Spleen (tissue), 11 donors: Measurements from ENCODE around the gene IL17RB. TPM values are rescaled to one million over a fixed set of nuclear protein-coding genes. Genes with fewer than 3 reads are reported as not detected.

Source experiments
- DNase-seq: peaks from one replicate; pipeline ENCODE4 v3.0.0-alpha.2; 2020
- H3K27ac ChIP-seq, 8 donors: fragments of 200-600 bp; sonication (generic) in 7 of 8; 1 replicate in 4 of 8; 2 replicates in 4 of 8; pipeline versions ENCODE4 v1.5.0 to v1.8.0; 2016 to 2021; ENCODE audit warnings: inconsistent platforms in 4 of 8, mild to moderate bottlenecking in 4 of 8, moderate library complexity in 1 of 8
- H3K27me3 ChIP-seq, 7 donors: fragments of 200-600 bp; sonication (generic) in 6 of 7; replicated peaks in 1 of 7; 1 replicate in 4 of 7; 2 replicates in 3 of 7; pipeline versions ENCODE4 v1.5.0 to v1.8.0; 2016 to 2021; ENCODE audit warnings: inconsistent platforms in 3 of 7, mild to moderate bottlenecking in 1 of 7
- H3K36me3 ChIP-seq, 6 donors: fragments of 200-600 bp; sonication (generic) in 5 of 6; 1 replicate in 4 of 6; 2 replicates in 2 of 6; pipeline versions ENCODE4 v1.5.0 to v1.8.0; 2016 to 2021; ENCODE audit warnings: inconsistent platforms in 2 of 6
- H3K4me1 ChIP-seq, 6 donors: fragments of 200-600 bp; sonication (generic) in 5 of 6; 1 replicate in 3 of 6; 2 replicates in 3 of 6; pipeline versions ENCODE4 v1.5.0 to v1.8.0; 2016 to 2021; ENCODE audit warnings: inconsistent platforms in 3 of 6
- H3K4me3 ChIP-seq, 8 donors: fragments of 200-600 bp; sonication (generic) in 7 of 8; 1 replicate in 4 of 8; 2 replicates in 4 of 8; pipeline versions ENCODE4 v1.5.0 to v1.8.0; 2016 to 2021; ENCODE audit warnings: inconsistent platforms in 4 of 8, mild to moderate bottlenecking in 4 of 8, moderate library complexity in 2 of 8
- H3K9me3 ChIP-seq, 8 donors: fragments of 200-600 bp; sonication (generic) in 7 of 8; 1 replicate in 4 of 8; 2 replicates in 4 of 8; pipeline versions ENCODE4 v1.5.0 to v1.8.0; 2016 to 2021; ENCODE audit warnings: inconsistent platforms in 4 of 8
- POLR2A ChIP-seq, 3 donors: fragments of 450-650 bp; IDR thresholded peaks; one replicate each; pipeline ENCODE4 v1.5.1; 2017; ENCODE audit warnings: antibody characterized with exemption in 3 of 3, mild to moderate bottlenecking in 1 of 3
- POLR2AphosphoS5 ChIP-seq, 3 donors: sonication (generic); formaldehyde crosslinking; IDR thresholded peaks; one replicate each; pipeline ENCODE4 v1.5.1; 2017; ENCODE audit warnings: antibody characterized with exemption in 3 of 3
- WGBS, 5 donors: extraction: QIAGEN DNeasy Blood & Tissue Kit in 3 of 5; methylation state at CpG; one replicate each; pipeline versions ENCODE4 v1.1.5 to v1.1.7; 2013 to 2018; 5-methylcytosine and 5-hydroxymethylcytosine counted together
- intact Hi-C: fragments of 100-400 bp; cut with DNase I; formaldehyde crosslinking; loops from one replicate; pipeline ENCODE4 v1.15.0; 2023; ENCODE audit warnings: low total_unique reads
- polyA plus RNA-seq, 3 donors: library from polyadenylated mRNA; stranded (reverse); fragments of 200-250 nt; gene quantifications; one replicate each; pipeline ENCODE4 v1.2.1, GENCODE V29; 2013
- total RNA-seq, 7 donors: library from RNA; depleted of rRNA in 3 of 7; stranded (reverse); fragments of >200 nt in 3 of 7; fragmentation: NEBNext Ultra II Directional in 4 of 7; extraction: Animal tissue kit (Norgen Biotek cat#: 25700) in 4 of 7; gene quantifications; one replicate each; pipeline versions ENCODE4 v1.1.0 to v1.2.1, GENCODE V29; 2016 to 2021
- TF ChIP-seq, protein P1 (sequence below), 11 experiments: fragments of 200-600 bp in 7 of 11; fragments of 450-650 bp in 4 of 11; sonication (generic) in 4 of 11; IDR thresholded peaks in 8 of 11; conservative IDR thresholded peaks in 3 of 11; 1 replicate in 7 of 11; 2 replicates in 4 of 11; pipeline versions ENCODE4 v1.4.0 to v1.8.0; 2016 to 2021; ENCODE audit warnings: antibody characterized with exemption in 11 of 11, inconsistent platforms in 4 of 11, mild to moderate bottlenecking in 1 of 11
- donor health status: healthy with polysubstance abuse.
- donor health status: DM: no; HTN: no; CAD: no; lungs with moderate emphysema.
- donor health status: DM: no; HTN: no; CAD: no.
- donor health status: Bipolar disorder and iron deficiency.
- donor health status: healthy.
- donor health status: DM: no; HTN: no; CAD: no.
- donor health status: DM: yes; HTN: yes; CAD: no.

IL17RB gene
- total and polyA plus RNA-seq, 10 donors = 0.13 to 0.59 (median 0.26) TPM; not detected in 2

DNA sequence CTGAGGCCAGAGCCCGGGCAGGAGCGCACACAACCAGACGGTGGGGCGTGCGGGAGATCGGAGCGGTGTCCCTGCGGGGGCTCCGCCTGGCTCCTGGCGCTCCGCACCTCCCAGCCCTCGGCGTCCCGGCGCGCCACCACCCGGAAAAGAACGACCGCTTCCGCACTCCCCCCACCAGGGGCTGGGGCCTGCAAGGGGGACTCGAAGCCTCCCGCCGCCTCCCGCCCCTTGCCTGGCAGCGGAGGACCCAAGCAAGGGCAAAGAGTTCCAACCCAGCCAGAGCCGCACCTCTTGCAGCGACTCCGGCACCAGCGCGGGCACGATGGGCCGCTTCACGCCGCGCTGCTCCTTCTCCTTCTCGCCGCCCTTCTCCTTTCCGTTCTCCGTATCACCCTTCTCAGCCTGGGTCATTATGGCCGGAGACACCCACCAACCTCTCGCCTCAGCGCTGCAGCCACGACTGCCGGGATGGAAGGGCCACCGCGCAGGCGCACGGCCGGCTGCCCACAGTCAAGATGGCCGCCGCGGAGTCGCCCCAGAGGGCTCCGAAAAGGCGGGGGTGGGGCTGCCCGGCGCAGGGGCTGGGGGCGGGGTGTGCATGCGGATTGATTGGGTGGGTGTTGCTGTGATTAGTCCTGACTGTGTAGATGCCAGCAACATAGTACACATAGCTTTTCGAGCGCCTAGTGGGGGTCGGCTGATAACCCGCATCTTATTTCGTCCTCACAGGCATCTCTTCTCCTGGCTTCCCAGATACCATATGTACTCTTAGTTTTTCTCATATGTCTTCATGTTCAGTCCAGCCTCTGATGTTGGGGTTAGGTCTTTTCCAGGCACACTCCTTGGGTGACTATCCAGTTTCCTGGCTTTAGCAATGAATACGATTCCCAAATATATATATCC lies 35.6 kb downstream of the IL17RB start, which contains the start of gene ACTR8:
Gene ACTR8, minus strand, starts transcription at position 462 of the 903 bp plus-strand sequence. Its CDS starts 51 bp downstream, at position 411.
- Histone ChIP-seq H3K36me3 (peaks cover 2 to 70% (median 60%) of the 10 kb centered on the region in 6 donors), H3K4me1 (peaks cover 11 to 36% (median 16%) of the 10 kb centered on the region in 6 donors), H3K27ac (peak within 1 kb of the TSS; percentile 85 to 94 (median 90)), H3K27me3 (no peaks in the 10 kb centered on the region), H3K4me3 (peak within 1 kb of the TSS; percentile 81 to 95 (median 90)), H3K9me3 (no peaks in the 10 kb centered on the region)
- TF ChIP-seq POLR2AphosphoS5 (IDR thresholded peaks at IDR 0.05) (peak; percentile 95 to 96 (median 96)), POLR2A (IDR thresholded peaks at IDR 0.05) (peak; percentile 26 to 41 (median 30))
- TF ChIP-seq, protein P1, sequence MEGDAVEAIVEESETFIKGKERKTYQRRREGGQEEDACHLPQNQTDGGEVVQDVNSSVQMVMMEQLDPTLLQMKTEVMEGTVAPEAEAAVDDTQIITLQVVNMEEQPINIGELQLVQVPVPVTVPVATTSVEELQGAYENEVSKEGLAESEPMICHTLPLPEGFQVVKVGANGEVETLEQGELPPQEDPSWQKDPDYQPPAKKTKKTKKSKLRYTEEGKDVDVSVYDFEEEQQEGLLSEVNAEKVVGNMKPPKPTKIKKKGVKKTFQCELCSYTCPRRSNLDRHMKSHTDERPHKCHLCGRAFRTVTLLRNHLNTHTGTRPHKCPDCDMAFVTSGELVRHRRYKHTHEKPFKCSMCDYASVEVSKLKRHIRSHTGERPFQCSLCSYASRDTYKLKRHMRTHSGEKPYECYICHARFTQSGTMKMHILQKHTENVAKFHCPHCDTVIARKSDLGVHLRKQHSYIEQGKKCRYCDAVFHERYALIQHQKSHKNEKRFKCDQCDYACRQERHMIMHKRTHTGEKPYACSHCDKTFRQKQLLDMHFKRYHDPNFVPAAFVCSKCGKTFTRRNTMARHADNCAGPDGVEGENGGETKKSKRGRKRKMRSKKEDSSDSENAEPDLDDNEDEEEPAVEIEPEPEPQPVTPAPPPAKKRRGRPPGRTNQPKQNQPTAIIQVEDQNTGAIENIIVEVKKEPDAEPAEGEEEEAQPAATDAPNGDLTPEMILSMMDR (IDR thresholded peaks at IDR 0.05 in 8 of 11, conservative IDR thresholded peaks at IDR 0.05 in 3 of 11) = peak in 4 of 11 experiments; percentile 16 to 45 (median 24)
- 1 to 2% (median 2%) methylated on average over 43 to 65 of the region's 65 CpGs for WGBS, 5 donors
- intact Hi-C loops = no loop called here
- peak; percentile 96 for DNase-seq

DNA sequence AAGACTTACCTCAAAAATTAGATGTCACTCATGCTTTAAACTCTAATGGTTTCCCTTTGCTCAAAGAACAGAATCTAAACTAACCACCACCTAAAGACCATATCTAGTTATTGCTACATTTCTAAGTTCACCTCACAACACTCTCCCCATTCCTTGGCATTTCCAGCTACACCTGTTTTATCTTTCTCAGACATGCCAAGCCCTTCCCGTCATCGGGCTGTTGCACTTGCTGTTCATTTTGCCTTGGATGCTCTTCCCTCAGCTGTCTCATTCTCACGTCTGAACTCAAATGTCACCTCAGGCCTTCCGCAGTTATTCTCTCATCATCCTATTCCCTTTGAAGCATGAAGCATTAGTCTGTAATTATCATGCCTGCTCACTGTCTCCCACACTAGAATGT lies 36.6 kb downstream of the IL17RB start:
- Histone ChIP-seq H3K4me3 (no peak overlapping the region), H3K36me3 (peaks cover 2 to 70% (median 54%) of the 10 kb centered on the region in 6 donors), H3K4me1 (peaks cover 11 to 47% (median 20%) of the 10 kb centered on the region in 6 donors), H3K27me3 (no peaks in the 10 kb centered on the region), H3K27ac (no peak overlapping the region), H3K9me3 (no peaks in the 10 kb centered on the region)
- DNase-seq = no peak
- 92 to 96% (median 94%) methylated on average over 4 of the region's 4 CpGs for WGBS, 5 donors
- no peak for TF ChIP-seq POLR2A (IDR thresholded peaks at IDR 0.05)
- no peak for TF ChIP-seq POLR2AphosphoS5 (IDR thresholded peaks at IDR 0.05)
- TF ChIP-seq, protein P1 (IDR thresholded peaks at IDR 0.05 in 8 of 11, conservative IDR thresholded peaks at IDR 0.05 in 3 of 11) = no peak
- intact Hi-C loops = no loop called here

DNA sequence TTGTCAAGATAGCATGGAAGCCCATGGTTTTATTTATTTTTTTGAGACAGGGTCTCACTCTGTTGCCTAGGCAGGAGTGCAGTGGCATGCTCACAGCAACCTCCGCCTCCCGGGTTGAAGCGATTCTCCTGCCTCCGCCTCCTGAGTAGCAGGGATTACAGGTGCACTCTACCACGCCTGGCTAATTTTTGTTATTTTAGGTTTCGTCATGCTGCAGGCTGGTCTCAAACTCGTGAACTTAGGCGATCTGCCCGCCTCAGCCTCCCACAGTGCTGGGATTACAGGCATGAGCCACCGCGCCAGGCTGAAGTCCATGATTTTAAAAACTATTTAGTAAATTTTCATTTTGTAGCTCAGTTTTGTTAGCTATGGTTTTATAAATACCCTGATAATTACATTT lies 38.3 kb downstream of the IL17RB start:
- H3K4me1 ChIP-seq = peaks cover 16 to 57% (median 34%) of the 10 kb centered on the region in 6 donors
- peaks cover 2 to 59% (median 43%) of the 10 kb centered on the region in 6 donors for H3K36me3 ChIP-seq
- H3K9me3 ChIP-seq = no peaks in the 10 kb centered on the region
- no peak overlapping the region for H3K27ac ChIP-seq
- intact Hi-C loops = no loop called here
- no peak for DNase-seq
- 91 to 97% (median 96%) methylated on average over 11 of the region's 11 CpGs for WGBS, 5 donors
- H3K4me3 ChIP-seq = no peak overlapping the region
- TF ChIP-seq POLR2A (IDR thresholded peaks at IDR 0.05) = no peak
- no peaks in the 10 kb centered on the region for H3K27me3 ChIP-seq

DNA sequence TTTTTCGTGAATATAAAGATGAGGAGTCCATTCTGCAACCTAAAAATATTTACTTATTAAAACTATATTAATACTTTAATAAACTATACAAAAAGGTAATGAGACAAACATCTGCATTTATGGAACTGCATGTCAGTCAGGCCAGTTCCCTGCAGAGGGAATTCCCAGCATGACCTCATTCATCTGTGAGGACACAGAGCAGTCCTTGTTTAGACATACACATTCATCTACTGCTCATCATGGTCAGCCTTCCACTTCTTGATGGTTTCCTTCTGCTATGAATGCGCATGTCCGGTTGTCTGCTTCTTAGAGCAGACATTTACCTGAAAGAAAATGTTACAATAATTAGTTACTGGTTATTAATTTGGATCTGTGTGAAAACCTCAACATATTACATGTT lies 38.9 kb downstream of the IL17RB start:
- no peak for DNase-seq
- H3K36me3 ChIP-seq = peaks cover 2 to 56% (median 38%) of the 10 kb centered on the region in 6 donors
- no peak overlapping the region for H3K4me3 ChIP-seq
- no peak overlapping the region for H3K27ac ChIP-seq
- H3K9me3 ChIP-seq = no peaks in the 10 kb centered on the region
- TF ChIP-seq, protein P1 (IDR thresholded peaks at IDR 0.05 in 8 of 11, conservative IDR thresholded peaks at IDR 0.05 in 3 of 11) = no peak
- TF ChIP-seq POLR2A (IDR thresholded peaks at IDR 0.05) (no peak), POLR2AphosphoS5 (IDR thresholded peaks at IDR 0.05) (no peak)
- no peaks in the 10 kb centered on the region for H3K27me3 ChIP-seq
- WGBS, 5 donors = 88 to 95% (median 93%) methylated on average over 3 of the region's 3 CpGs
- H3K4me1 ChIP-seq = peaks cover 20 to 57% (median 36%) of the 10 kb centered on the region in 6 donors
- intact Hi-C loops = no loop called here
